HG03558 (cell line): ENCODE data around the gene UGT1A4.

ENCODE experiments used
- ATAC-seq: cut with Tn5 transposase; IDR thresholded peaks from one replicate; pipeline ENCODE4 v1.9.1; 2021; ENCODE audit warnings: moderate number of reproducible peaks; ENCODE audit not compliant: unreplicated experiment; ENCODE audit errors: extremely low read depth

Gene UGT1A4

DNA sequence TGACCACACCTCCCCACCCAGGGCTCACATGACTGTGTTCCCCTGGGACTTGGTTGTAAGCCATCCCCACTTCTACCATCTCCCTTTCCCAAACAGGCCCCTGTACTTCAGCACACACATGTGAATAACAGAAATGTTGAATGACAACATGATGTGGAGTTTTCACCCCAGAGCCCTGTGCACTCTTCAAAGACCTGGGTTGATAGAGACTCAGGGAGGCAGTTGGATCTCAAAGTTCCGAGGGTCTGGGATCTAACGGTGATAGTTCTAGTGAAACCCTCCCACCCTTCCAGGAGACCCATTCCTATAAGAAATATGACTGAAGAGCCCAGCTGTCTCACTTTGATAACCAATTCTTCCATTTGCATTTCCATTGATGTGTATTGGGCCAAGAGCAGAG, 59.5 kb downstream of the UGT1A4 start, which contains the start of gene MROH2A:
MROH2A (plus strand) TSS at position 301 of the 400 bp plus-strand sequence. CDS start 1,029 bp downstream, outside the sequence.
- no peak for ATAC-seq

DNA sequence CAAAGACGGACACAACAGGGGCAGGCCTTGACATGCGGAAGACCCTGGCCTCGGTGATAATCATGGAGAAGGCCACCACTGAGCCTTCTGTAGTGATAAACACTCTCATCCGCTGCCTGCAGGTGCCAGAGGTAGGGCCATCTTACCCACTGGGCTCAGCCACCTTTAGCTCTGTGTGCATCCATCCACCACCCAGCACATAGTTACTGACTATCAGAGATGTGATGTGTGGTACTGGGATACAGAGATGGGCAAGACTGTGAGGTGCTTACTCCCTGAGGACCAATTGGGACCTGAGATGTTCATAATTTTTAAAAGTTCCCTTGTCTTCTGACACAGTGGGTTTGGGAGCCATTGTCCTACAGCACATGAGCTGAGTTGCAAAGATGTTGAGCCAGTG, 61.2 kb downstream of the UGT1A4 start:
- ATAC-seq, result no peak

DNA sequence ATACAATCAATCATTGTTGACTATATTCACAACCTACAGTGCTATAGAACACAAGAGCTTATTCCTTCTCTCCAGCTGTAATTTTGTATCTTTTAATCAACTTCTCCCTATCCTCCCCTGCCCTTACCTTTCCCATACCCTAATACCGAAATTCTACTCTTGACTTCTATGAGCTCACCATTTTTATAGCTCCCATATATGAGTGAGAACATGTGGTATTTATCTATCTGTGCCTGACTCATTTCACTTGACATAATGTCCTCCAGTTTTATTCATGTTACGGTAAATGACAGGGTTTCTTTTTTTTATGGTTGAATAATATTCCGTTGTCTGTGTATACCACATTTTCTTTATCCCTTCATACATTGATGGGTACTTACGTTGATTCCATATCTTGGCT, 62.2 kb downstream of the UGT1A4 start:
- no peak for ATAC-seq

DNA sequence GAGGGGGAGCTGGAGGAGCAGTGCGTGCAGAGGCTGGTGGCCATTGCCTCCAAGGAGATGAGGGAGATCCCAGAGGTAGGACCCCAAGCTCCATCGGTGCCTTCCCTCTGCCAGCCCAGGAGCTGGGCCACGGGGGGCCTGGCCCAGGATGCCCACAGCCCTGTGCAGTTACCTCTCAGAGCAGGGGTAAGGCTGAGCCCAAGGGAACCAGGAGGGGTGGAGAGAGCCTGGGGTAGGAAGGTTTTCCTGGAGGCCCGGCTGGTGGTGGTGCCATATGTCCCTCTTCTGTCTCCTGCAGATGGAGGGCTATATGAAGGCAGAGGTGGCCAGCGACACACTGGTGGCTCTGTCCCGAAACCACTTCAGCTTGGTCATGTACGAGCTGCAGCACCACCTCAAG, 71.0 kb downstream of the UGT1A4 start:
- ATAC-seq, result no peak

DNA sequence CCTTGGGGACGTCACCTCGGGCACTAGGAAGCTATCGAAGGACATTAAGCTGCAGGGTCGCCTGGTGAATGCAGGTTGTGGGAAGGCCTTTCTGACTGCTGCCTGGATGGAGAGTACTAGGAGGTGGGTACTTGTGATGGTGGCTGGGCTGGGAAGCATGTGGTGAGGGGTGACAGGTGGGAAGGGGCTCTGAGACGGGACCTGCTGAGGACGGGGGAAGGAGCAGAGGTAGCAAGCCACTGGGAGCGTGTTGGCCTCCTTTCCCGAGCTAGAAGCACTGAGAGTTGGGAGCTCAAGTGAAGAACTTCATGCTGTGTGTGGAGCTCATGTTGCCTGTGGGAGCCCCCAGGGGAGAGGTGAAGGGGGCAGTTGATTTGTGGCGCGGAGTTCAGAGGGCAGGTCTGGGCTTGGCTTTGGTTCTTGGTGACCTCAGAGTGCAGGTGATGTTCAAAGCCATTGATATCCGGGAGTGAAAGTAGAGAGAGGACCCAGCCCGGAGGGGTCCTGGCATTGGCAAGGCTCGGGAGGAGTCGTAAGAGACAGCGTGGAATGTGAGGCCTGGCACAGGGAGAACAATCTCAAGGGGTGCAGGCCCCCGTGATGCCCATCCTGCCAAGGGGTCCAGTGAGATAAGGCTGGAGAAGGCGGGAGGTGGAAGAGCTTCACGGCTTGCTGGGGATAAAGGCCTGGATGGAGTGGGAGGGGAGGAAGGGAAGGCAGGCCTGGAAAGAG, 72.8 kb downstream of the UGT1A4 start:
- ATAC-seq, result no peak

DNA sequence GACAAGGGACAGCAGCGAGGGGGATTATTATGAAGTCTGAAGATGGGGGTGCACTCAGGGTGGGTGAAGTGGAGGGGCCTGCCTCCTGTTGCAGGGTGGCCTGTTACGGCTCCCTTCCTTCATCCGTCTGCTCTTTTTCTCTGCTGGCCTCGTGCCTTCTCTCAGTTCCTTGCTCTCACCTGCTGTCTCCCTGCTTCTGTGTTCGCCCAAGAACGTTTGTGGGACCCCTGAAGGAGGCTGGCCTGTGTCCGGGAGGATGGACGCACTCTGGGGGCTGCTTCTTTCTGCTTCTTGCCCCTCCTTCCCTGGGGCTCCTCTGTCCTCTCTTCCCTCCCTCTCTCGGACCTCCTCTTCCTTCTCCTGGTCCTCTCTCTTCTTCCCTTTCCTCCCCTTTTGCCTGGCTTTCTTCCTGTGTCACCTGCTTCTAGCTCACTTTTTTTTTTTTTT, 73.4 kb downstream of the UGT1A4 start:
- ATAC-seq, result no peak

DNA sequence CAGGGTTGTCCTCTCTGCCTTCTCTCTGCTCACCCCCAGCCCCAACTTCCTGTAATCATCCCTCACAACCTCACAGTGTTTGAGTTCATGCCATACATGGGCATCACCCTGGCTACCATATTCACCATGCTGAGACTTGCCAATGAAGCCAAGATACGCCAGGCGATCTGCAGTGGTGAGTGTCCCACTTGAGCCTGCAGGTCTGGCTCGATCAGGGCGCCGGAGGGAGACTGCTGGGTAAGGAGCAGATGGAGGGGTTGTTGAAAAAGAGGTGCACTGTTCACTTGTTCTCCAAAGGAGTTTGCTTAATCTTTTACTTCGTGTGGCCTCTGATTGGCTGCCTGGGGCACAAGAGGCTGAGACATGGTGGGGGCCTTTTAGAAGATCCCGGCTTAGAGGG, 74.2 kb downstream of the UGT1A4 start:
- ATAC-seq, result no peak

DNA sequence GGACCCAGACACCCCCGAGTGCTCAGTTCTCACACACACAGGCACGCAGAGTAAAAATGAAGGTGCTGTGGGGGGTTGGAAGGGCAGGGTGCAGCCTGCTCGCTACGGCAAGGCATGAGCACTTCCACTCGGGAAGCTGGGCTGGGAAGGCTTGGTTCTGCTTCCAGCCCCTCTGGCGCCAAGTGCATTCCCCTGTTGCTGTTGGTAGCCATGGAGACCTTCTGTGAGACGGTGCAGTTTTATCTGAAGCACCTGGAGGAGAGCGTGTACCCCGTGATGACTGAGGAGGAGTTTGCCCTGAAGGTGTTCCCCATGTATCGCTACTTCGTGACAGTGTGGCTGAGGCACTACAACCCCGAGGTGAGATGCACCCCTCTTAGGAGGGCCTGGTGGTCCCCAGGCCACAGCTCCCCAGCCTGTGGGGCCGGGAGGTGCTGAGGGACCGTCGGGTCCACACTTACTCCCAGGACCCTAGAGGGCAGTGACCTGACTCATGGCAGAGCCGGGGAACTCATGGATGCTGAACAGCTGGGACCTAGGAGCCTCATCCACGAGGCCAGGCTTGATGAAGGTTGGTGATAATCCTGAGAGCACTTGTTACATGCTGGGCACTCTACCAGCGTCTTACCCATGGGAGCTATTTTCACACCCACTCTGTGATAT, 75.1 kb downstream of the UGT1A4 start:
- ATAC-seq, result no peak

DNA sequence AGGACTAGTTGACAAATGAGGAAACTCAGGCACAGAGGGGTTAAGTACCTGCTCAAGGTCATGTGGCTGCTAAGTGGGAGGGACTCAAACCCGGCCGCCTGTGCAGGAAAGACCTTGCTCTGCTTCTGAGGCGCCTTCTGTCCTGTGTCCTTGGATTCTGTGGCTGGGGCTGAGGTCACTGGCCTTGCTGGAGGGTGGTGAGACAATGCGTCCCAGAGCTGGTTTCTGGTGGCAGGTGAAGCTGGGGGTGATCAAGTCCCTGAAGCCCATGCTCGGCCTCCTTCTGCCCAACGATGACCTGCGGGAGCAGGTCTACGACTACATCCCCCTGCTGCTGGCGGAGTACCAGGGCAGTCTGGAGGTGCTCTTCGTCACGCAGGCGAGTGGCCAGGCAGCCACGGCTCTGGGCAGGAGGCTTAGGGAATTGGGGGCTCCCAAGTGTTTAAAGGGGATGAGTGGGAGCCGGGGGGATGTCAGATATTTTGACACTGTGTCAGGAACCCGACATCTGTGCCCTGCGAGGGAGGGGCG, 75.7 kb downstream of the UGT1A4 start:
- no peak for ATAC-seq

DNA sequence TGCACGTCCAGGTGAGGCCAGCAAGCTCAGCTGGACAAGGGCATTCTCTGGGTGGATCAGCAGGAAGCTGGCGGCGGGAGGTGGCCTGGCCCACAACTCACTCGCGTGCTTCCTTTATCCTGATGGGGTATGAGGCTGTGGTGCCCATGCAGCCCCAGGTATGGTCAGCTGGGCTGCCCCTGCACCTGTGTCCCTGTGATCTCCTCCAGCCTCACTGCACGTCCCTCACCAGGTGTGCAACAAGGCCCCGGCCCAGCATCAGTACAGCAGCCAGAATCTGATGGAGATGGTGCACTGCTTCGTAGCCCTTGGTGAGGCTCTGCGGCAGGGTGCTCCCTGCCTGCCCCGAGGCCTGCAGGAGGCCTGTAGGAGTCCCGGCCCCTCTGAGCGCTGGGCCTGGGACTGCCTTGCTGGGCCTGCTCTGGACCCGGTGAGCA, 77.2 kb downstream of the UGT1A4 start:
- no peak for ATAC-seq

DNA sequence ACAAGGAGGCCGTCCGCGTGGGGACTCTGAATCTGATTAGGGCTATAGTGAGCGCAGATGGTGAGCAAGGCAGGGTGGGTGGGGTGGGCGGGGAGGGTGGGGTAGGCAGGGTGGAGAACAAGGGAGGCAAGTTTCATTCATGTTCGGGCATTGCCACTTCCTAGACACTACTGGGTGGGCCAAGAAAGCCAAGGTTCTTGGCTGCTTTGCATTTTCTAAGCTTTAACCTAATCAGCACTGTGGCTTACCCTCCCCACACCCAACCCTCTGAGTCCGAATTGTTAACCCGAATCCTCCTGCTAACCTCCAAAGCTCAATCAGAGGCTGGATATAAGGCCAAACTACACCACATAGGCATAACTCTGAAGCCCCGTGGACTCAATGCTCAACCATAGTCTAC, 77.7 kb downstream of the UGT1A4 start:
- no peak for ATAC-seq

DNA sequence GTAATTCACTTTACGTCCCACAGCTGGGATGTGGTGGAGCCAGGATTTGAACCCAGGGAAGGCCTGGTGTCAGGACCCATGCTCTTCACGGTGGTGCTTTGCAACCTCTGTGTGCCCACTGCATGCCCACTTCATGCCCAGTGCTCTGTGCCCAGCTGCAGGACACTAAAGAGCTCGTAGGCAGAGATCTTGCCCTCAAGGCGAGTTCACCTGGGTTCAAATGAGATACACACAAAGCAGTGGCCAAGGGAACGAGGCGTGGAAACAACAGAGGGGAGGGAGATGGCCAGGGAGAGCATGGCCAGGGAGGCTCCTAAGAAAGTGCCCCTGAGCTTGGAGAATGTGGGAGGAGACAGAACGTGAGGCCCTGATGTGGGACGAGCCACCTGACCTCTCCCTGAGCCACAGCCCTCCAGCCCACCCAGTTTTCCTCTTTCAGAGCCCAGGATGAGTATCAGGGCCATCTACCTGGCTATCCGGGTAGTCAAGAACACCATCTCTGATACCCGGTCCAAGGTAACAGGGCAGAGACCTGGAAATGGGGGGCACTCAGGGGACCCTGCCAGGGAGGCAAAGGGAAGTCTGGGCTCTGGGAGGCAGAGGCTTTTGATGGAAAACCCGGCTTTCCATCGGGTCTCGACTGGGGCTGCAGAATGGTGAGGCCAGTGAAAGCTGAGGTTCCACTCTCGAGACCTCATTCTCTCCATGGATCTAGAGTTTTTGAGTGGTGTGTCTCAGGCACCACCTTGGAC, 80.0 kb downstream of the UGT1A4 start:
- ATAC-seq, result no peak

DNA sequence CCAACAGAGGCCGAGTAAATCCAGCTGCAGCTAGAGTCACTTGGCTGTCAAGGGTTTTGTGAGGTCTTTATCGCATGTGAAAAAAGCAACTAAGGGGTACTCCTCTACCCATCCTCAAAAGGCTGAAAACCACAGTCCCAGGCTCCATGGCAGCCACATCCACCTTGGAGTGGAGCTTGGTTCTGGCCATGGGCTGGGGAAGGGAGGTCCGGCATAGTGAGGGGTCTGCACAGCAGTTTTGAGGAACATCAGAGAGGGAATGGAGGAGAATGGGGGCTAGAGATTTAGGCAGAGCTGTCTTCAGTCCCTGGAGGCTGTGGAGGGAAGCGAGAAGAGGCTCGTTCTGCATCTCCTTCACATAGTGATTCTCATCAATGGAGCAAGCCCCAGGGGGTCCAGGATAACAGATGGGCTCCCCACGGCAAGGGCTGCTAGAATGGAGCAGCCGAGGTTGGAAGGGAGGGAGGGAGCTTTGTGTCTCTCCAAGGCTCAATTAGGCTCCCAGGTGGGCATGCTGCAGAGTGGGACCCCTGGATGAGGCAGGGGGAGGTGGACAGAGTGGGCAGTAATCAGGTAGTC, 80.6 kb downstream of the UGT1A4 start:
- no peak for ATAC-seq

DNA sequence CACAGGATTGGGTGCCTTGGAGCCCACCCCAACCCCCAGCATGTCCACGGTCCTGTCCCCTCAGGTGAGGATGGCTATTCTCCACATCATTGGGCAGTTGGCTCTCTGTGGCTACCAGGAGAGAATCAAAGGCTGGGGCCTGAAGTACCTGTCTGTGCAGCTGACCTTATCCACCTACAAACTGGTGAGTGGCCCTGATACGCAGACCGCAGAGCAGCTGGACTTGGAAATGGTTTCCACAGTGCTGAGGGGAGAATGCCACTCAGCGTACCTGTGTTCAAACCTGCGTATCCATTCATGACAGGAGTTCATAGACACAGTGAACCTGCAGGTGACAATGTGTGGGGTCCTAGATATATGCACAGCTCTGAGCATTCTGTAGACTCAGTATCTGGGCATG, 81.2 kb downstream of the UGT1A4 start:
- no peak for ATAC-seq

DNA sequence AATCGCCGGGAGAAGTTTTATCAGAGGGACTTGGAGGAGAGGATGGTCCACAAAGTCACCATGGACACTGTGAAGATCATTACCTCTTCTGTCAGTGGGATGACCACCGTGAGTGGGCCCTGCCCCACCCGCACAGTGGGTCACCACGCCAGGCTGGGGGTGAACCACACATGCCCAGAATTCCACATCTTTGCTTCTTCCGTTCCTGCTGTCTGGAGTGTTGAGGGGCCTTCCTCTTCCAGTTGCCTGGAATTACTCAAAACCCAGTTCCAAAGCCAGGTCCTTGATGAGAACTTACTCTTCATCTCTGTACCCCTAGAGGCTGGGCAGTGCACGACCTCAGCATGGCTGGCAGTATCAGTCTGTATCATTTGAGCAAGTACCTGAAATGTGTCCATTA, 81.7 kb downstream of the UGT1A4 start:
- no peak for ATAC-seq

DNA sequence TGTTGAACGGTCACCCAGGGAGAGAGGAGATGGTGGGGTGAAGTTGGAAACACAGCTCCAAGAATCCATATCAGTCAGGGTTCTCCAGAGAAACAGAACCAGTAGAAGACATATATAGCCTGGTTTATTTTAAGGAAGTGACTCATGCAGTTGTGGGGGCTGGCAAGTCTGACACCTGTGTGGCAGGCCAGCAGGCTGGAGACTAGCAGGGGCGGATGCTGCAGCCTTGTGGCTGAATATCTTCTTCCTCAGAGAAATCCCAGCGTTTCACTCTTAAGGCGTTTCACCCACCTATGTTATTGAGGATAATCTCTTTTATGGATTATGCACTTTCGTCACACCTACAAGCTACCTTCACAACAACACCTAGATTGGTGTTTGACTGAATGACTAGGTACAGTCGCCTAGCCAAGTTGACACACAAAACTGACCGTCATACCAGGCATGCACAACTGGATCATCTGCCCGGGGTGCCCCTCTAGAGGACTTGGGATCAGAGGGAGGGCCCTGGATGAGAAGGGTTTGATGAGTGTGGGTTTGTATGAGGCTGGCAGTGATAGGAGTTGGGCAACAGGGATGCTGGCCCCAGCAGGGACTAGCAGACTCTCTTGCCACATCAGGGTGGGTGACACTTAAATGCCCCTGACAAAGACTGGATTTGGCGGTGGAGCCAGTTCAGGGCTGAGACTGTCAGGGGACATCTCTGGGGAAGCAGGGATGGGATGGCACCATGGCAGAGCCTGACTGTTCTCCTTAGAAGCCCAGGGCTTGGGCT, 83.0 kb downstream of the UGT1A4 start:
- no peak for ATAC-seq

DNA sequence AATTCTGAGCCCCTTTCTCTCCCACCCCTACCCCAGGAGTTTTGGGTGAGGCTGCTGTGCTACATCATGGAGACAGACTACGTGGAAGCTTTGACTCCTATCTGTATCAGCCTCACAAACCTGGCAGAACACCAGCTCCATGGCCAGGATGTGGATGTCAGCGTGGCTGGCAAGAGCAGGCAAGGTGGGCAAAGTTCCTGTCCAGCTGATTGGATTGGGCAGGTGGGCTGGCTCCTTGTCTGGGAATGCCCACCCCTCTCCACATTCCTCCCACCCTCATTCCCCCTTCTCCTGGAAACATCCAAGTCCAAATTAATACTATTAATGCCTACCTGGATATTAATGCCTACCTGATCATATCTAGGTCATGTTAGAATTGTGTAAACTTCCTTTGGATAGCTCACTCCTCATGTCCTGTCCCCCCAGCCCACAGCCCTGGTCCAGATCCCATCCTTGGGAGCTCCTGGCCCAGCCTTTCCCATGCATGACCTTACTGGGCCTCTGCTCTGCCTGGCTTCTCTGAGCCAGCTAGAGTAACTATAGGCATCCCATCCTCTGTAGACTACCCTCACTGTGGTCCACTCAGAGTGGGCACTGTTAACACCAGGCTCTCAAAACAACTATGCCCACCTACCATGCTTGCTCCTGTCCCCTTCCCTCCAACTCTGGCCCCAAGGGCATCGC, 83.7 kb downstream of the UGT1A4 start:
- no peak for ATAC-seq

DNA sequence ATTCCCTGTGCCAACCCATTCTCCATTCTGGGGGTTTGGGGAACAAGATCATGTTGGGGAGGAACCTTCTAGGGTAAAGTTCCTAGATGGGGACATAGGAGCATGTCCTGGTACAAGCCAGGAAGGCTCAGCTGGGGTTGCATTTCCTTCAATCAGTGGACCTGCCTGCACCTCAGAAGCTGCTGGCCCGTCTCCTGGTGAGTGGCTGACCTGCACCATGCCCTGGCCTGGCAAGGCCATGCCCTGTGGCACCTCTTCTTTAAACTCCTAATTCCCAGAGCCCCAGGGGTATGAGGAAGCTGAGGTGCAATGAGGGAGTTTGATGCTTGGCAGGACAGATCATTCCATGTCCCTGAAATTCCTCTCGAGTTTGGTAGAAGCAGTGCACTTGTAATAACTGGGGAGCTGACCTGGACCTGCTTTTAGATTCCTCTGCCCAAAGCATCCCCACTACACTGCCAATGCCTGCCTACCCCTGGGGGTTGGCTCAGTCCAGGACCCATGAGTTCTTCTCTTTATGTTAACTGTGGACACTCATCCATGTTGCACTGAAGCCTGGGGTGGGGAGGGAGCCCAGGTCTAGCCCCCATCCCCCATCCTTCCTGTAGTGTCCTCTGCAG, 84.9 kb downstream of the UGT1A4 start:
- no peak for ATAC-seq

DNA sequence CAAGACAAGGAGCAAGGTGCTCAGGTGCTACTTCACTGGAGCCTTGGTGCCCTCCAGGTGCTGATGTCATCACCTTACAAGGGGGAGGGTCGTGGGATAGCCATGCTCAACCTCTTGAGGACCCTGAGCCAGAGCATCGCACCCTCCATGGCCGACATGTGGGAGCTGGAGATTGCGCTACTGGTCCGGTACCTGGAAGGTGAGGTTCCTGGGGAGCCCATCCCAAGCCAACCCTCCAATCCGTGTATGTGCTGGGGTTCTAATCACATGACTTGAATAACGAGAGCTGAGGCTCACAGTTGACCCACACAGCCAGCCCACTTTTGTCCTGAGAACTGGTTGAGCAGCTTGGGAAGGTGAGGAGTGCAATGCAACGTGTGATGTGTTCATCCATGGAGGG, 85.5 kb downstream of the UGT1A4 start:
- ATAC-seq, result no peak
